Measurements from ENCODE around the gene FUOM. TPM values are rescaled to one million over a fixed set of nuclear protein-coding genes. Genes with fewer than 3 reads are reported as not detected.

The FUOM gene
- total and polyA plus RNA-seq, 2 of the 4 experiments (the other 2 are of a cell fraction) = 26.3 to 52.8 TPM

DNA sequence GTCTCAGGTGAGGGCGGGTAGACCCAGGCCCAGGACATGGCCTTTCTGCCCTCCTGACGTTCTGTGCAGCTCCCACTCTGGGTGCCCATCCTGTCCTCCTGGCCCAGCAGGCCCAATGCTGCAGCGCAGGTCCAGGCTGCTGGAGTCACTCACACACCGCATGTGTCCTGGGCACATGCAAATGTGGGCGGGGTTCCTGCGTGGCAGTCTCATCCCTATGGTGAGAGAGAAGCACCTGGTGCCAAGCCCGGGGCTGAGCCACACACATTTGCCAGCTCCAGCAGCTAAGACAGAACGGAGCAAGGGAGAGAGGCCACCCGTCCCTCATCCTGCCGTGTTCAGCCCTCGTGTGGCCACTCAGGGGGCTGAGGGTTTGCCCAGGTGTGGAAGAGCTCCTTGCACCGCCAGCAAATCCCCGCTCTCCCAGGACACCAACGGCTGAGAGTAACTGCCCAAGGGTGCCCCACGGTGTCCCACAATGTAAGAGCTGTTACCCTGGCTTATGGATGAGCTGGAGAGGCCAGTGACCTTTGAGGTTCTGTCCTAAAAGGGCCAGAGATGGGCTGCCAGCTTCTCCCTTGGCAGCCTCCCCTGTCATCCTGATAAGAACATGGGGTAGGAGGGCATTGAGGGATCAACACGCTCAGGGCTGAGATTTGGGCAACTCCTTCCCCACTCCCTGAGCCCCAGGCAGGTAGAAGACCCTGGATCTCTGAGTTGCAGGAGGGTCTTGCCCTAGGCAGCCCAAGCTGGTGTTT is 4.4 kb downstream of the FUOM start:
- H3K27ac ChIP-seq (ENCODE audit: insufficient read depth, low read length) = no peak overlapping the region
- dilution Hi-C loops (cut with HindIII; ENCODE audit: low sequenced_read_pairs, unreplicated experiment) (no loop called here), in situ Hi-C loops (cut with MboI; ENCODE audit: low sequenced_read_pairs) (no loop called here), intact Hi-C loops (cut with micrococcal nuclease) (no loop called here)
- H2AFZ ChIP-seq (replicated peaks; ENCODE audit: low read length, poor library complexity) = no peak overlapping the region
- no peaks in the 10 kb centered on the region for H3K9me3 ChIP-seq (ENCODE audit: control insufficient read depth, insufficient read depth, low read length)
- no peak overlapping the region for H4K91ac ChIP-seq (ENCODE audit: insufficient read depth, low read depth, low read length)
- H3K4me1 ChIP-seq (ENCODE audit: control insufficient read depth, insufficient read depth, low read length) = peaks cover 6% of the 10 kb centered on the region; the same call in 1 of the 2 replicates
- H3K23ac ChIP-seq (ENCODE audit: low read depth, low read length) = no peak overlapping the region
- H2BK5ac ChIP-seq (ENCODE audit: low read depth, low read length, poor library complexity, severe bottlenecking) = no peak overlapping the region
- peaks cover 5% of the 10 kb centered on the region; the same call in 1 of the 2 replicates for H3K36me3 ChIP-seq (ENCODE audit: control insufficient read depth, insufficient read depth, low read length)
- H3K14ac ChIP-seq (replicated peaks; ENCODE audit: low read depth, low read length) = no peak overlapping the region
- no peak overlapping the region for H3K4me3 ChIP-seq (ENCODE audit: insufficient read depth, low read depth, low read length)
- H4K5ac ChIP-seq (ENCODE audit: low read depth, low read length) = no peak overlapping the region
- no peak for TF ChIP-seq RFX5 (IDR thresholded peaks at IDR 0.05; ENCODE audit: low read depth, low read length)
- no peak for TF ChIP-seq RCOR1 (IDR thresholded peaks at IDR 0.05; ENCODE audit: insufficient replicate concordance, low read length)
- TF ChIP-seq CEBPB (IDR thresholded peaks at IDR 0.05; ENCODE audit: low read depth, low read length) = no peak
- TF ChIP-seq, protein P1, sequence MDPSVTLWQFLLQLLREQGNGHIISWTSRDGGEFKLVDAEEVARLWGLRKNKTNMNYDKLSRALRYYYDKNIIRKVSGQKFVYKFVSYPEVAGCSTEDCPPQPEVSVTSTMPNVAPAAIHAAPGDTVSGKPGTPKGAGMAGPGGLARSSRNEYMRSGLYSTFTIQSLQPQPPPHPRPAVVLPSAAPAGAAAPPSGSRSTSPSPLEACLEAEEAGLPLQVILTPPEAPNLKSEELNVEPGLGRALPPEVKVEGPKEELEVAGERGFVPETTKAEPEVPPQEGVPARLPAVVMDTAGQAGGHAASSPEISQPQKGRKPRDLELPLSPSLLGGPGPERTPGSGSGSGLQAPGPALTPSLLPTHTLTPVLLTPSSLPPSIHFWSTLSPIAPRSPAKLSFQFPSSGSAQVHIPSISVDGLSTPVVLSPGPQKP (IDR thresholded peaks at IDR 0.05; ENCODE audit: borderline replicate concordance, low read depth, low read length) = no peak
- TF ChIP-seq NFE2L2 (IDR thresholded peaks at IDR 0.05; ENCODE audit: low read depth, low read length) = no peak
- TF ChIP-seq MXI1 (IDR thresholded peaks at IDR 0.05; ENCODE audit: borderline replicate concordance, low read depth, low read length) = no peak
- TF ChIP-seq MAFK (IDR thresholded peaks at IDR 0.05; ENCODE audit: low read depth, low read length) = no peak
- WGBS, 2 experiments (ENCODE audit: extremely low coverage in 2 of 2, insufficient read length in 1 of 2) = 90% methylated on average over 8 of the region's 16 CpGs; no CpG with 5 or more reads in 1 of the 2 experiments
- CTCF ChIA-PET = no interaction called here
- H2AK9ac ChIP-seq (replicated peaks; ENCODE audit: low read depth, low read length, poor library complexity) = no peak overlapping the region
- no peak overlapping the region for H3K4ac ChIP-seq (ENCODE audit: low read depth, low read length)
- DNase-seq (no peak), ATAC-seq (ENCODE audit: low read depth) (no peak)
- no peak overlapping the region for H3K4me2 ChIP-seq (ENCODE audit: low read depth, low read length)
- peaks cover 8 to 13% of the 10 kb centered on the region in 2 experiments; a peak in 2 of 4 replicates for H3K79me1 ChIP-seq (ENCODE audit: low read depth in 1 of 2, low read length in 2 of 2)
- no TSS peak for BruUV-seq (replicated peaks)
- 0 out of 2 replicates have a peak, but pooled peaks cover 5% of the 10 kb centered on the region for H3K9me1 ChIP-seq (ENCODE audit: insufficient read depth, low read length)
- no peak overlapping the region for H2AK5ac ChIP-seq (ENCODE audit: low read depth, low read length)
- H3K9ac ChIP-seq (ENCODE audit: low read depth, low read length) = no peak overlapping the region
- H3K56ac ChIP-seq (ENCODE audit: extremely low read depth, insufficient read depth, low read length) = no peak overlapping the region
- no peak overlapping the region for H3K18ac ChIP-seq (ENCODE audit: low read depth, low read length)
- no peak overlapping the region for H2BK15ac ChIP-seq (ENCODE audit: low read depth, low read length)
- POLR2A ChIA-PET (ENCODE audit: unreplicated experiment) = no interaction called here
- no peak overlapping the region for H2BK120ac ChIP-seq (ENCODE audit: low read depth, low read length)
- no peak overlapping the region for H2BK20ac ChIP-seq (ENCODE audit: low read depth, low read length)
- H4K20me1 ChIP-seq (ENCODE audit: insufficient read depth, low read length) = peaks cover 3% of the 10 kb centered on the region
- H4K8ac ChIP-seq (ENCODE audit: low read depth in 2 of 2, low read length in 2 of 2) = no peak overlapping the region
- no peaks in the 10 kb centered on the region for H3K27me3 ChIP-seq (ENCODE audit: control insufficient read depth, insufficient read depth, low read length)
